H9 (cell line): Measurements from ENCODE around the gene TMC1. TPM values are rescaled to one million over a fixed set of nuclear protein-coding genes. Genes with fewer than 3 reads are reported as not detected.

Source experiments
- DNase-seq: peaks from one replicate; pipeline ENCODE4 v3.0.0-alpha.2; 2017
- H2AFZ ChIP-seq: one replicate; pipeline ENCODE4 v1.6.1; 2013; ENCODE audit warnings: mild to moderate bottlenecking, low read length, control low read depth, moderate library complexity
- H2AK5ac ChIP-seq: 2 replicates; pipeline ENCODE4 v1.6.1; 2013; ENCODE audit warnings: low read length, control low read depth, mixed read lengths; ENCODE audit not compliant: insufficient read length
- H2BK120ac ChIP-seq: one replicate; pipeline ENCODE4 v1.6.1; 2013; ENCODE audit warnings: low read depth, mild to moderate bottlenecking, low read length, control low read depth, inconsistent platforms; ENCODE audit not compliant: poor library complexity, severe bottlenecking
- H2BK12ac ChIP-seq: 2 replicates; pipeline ENCODE4 v1.6.1; 2013; ENCODE audit warnings: low read length, control low read depth, mixed read lengths, low read depth; ENCODE audit not compliant: insufficient read length
- H2BK15ac ChIP-seq: 2 replicates; pipeline ENCODE4 v1.6.1; 2013; ENCODE audit warnings: low read depth, low read length, control low read depth
- H2BK20ac ChIP-seq: one replicate; pipeline ENCODE4 v1.6.1; 2013; ENCODE audit warnings: low read depth, mild to moderate bottlenecking, low read length, control low read depth, inconsistent platforms; ENCODE audit not compliant: poor library complexity, severe bottlenecking
- H2BK5ac ChIP-seq: 2 replicates; pipeline ENCODE4 v1.6.1; 2013; ENCODE audit warnings: low read length, control low read depth, mixed read lengths; ENCODE audit not compliant: insufficient read length
- H3K14ac ChIP-seq: 2 replicates; pipeline ENCODE4 v1.6.1; 2013; ENCODE audit warnings: low read length, control low read depth; ENCODE audit not compliant: insufficient read depth
- H3K18ac ChIP-seq: 2 replicates; pipeline ENCODE4 v1.6.1; 2013; ENCODE audit warnings: low read depth, mild to moderate bottlenecking, mixed read lengths, low read length, control low read depth; ENCODE audit not compliant: insufficient read length
- H3K23ac ChIP-seq: 2 replicates; pipeline ENCODE4 v1.6.1; 2013; ENCODE audit warnings: low read length, control low read depth, mixed read lengths, low read depth; ENCODE audit not compliant: insufficient read length
- H3K23me2 ChIP-seq: 2 replicates; pipeline ENCODE4 v1.6.1; 2013; ENCODE audit warnings: low read depth, mild to moderate bottlenecking, mixed read lengths, low read length, control low read depth; ENCODE audit not compliant: insufficient read length, poor library complexity, severe bottlenecking
- H3K27ac ChIP-seq: 2 replicates; pipeline ENCODE4 v1.5.1; 2013; ENCODE audit warnings: low read length, control low read depth, mixed read lengths, low read depth; ENCODE audit not compliant: insufficient read length
- H3K27me3 ChIP-seq: 2 replicates; pipeline ENCODE4 v1.6.1; 2013; ENCODE audit warnings: low read length, control low read depth, inconsistent platforms; ENCODE audit not compliant: insufficient read depth
- H3K4ac ChIP-seq: 2 replicates; pipeline ENCODE4 v1.6.1; 2013; ENCODE audit warnings: low read depth, mild to moderate bottlenecking, control low read depth, inconsistent platforms, low read length, moderate library complexity
- H3K4me1 ChIP-seq: 2 replicates; pipeline ENCODE4 v1.6.1; 2013; ENCODE audit warnings: low read length, control low read depth, inconsistent platforms; ENCODE audit not compliant: insufficient read depth
- H3K4me2 ChIP-seq: 2 replicates; pipeline ENCODE4 v1.6.1; 2013; ENCODE audit warnings: low read length, control low read depth, mixed read lengths; ENCODE audit not compliant: insufficient read length, insufficient read depth
- H3K56ac ChIP-seq: 2 replicates; pipeline ENCODE4 v1.6.1; 2013; ENCODE audit warnings: low read depth, mild to moderate bottlenecking, mixed read lengths, low read length, control low read depth; ENCODE audit not compliant: insufficient read length
- H3K79me1 ChIP-seq: 2 replicates; pipeline ENCODE4 v1.6.1; 2013; ENCODE audit warnings: low read depth, mild to moderate bottlenecking, moderate library complexity, low read length, control low read depth, inconsistent platforms; ENCODE audit not compliant: insufficient read depth, poor library complexity, severe bottlenecking
- H3K79me2 ChIP-seq: 2 replicates; pipeline ENCODE4 v1.6.1; 2013; ENCODE audit warnings: low read length, control low read depth, inconsistent platforms; ENCODE audit not compliant: insufficient read depth
- H3K9ac ChIP-seq: 2 replicates; pipeline ENCODE4 v1.6.1; 2013; ENCODE audit warnings: low read length, control low read depth, mixed read lengths; ENCODE audit not compliant: insufficient read length; ENCODE audit errors: extremely low read depth
- H3K9me3 ChIP-seq: one replicate; pipeline ENCODE4 v1.6.1; 2013; ENCODE audit warnings: low read depth, low read length, inconsistent platforms; ENCODE audit not compliant: control insufficient read depth
- H3T11ph ChIP-seq: one replicate; pipeline ENCODE4 v1.6.1; 2013; ENCODE audit warnings: mild to moderate bottlenecking, low read length, control low read depth, inconsistent platforms
- H4K20me1 ChIP-seq: one replicate; pipeline ENCODE4 v1.6.1; 2013; ENCODE audit not compliant: control insufficient read depth, insufficient read length, insufficient read depth
- H4K5ac ChIP-seq: 2 replicates; pipeline ENCODE4 v1.6.1; 2013; ENCODE audit warnings: low read depth, mild to moderate bottlenecking, mixed read lengths, low read length, control low read depth; ENCODE audit not compliant: insufficient read length
- H4K8ac ChIP-seq: replicated peaks from 2 replicates; pipeline ENCODE4 v1.6.1; 2013; ENCODE audit warnings: low read length, control low read depth, mixed read lengths, low read depth; ENCODE audit not compliant: insufficient read length
- H4K91ac ChIP-seq: 2 replicates; pipeline ENCODE4 v1.6.1; 2013; ENCODE audit warnings: low read depth, mild to moderate bottlenecking, moderate library complexity, mixed read lengths, low read length, control low read depth; ENCODE audit not compliant: insufficient read length
- H3K27ac Mint-ChIP-seq, 3 experiments: 2 replicates in 2 of 3; 3 replicates in 1 of 3; pipeline ENCODE4 v1.8.0; 2020 to 2021; ENCODE audit warnings: mixed read lengths in 3 of 3, mild to moderate bottlenecking in 1 of 3, moderate library complexity in 1 of 3
- H3K27me3 Mint-ChIP-seq: 2 replicates; pipeline ENCODE4 v1.8.0; 2021; ENCODE audit warnings: low read depth, mild to moderate bottlenecking, moderate library complexity, mixed read lengths
- H3K36me3 Mint-ChIP-seq, 3 experiments: 2 replicates in 2 of 3; 3 replicates in 1 of 3; pipeline ENCODE4 v1.8.0; 2020 to 2021; ENCODE audit warnings: low read depth in 3 of 3, mixed read lengths in 3 of 3; ENCODE audit not compliant: insufficient read depth in 1 of 3
- H3K4me1 Mint-ChIP-seq, 2 experiments: 2 replicates each; pipeline ENCODE4 v1.8.0; 2020; ENCODE audit warnings: mixed read lengths in 2 of 2
- H3K4me3 Mint-ChIP-seq, 2 experiments: 2 replicates in 1 of 2; 3 replicates in 1 of 2; pipeline ENCODE4 v1.8.0; 2020 to 2021; ENCODE audit warnings: mild to moderate bottlenecking in 2 of 2, mixed read lengths in 2 of 2, moderate library complexity in 1 of 2
- H3K9me3 Mint-ChIP-seq, 2 experiments: 2 replicates in 1 of 2; 3 replicates in 1 of 2; pipeline ENCODE4 v1.8.0; 2020; ENCODE audit warnings: mild to moderate bottlenecking in 2 of 2, mixed read lengths in 2 of 2, moderate library complexity in 1 of 2
- WGBS: extraction: QIAGEN DNeasy Blood & Tissue Kit; methylation state at CpG from one replicate; pipeline ENCODE4 v1.1.7; 2013; ENCODE audit warnings: missing lambda C conversion rate, low lambda C conversion rate, mixed read lengths; ENCODE audit not compliant: insufficient read length; ENCODE audit errors: extremely low coverage; 5-methylcytosine and 5-hydroxymethylcytosine counted together
- total RNA-seq: library from RNA; stranded (reverse); gene quantifications from 2 replicates; pipeline ENCODE4 v1.2.1, GENCODE V29; 2021
- TF ChIP-seq, protein P1 (sequence below): fragments of 200-600 bp; sonication (generic); conservative IDR thresholded peaks from 3 replicates; pipeline ENCODE4 v1.8.0; 2021; ENCODE audit warnings: antibody characterized with exemption, mild to moderate bottlenecking

TMC1 gene
- total RNA-seq, 1 experiment from 2014 or later, result 2.4 TPM

DNA sequence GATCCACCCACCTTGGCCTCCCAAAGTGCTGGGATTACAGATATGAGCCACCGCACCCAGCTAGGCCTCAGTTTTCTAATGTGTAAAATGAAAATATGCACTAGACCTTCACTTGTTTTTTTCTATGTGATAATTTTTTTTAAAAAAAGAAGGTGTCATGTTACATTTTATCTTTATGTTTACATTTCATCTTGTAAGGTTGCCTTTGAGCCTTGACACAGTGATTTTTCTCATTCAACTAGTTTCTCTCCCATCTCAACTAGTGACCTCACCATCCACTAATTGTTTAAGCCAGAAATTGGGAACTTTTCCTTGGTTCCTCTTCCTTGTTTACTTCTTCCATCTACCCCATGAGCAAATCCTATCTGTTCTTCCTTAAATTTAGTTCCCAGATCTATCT is 21.5 kb downstream of the TMC1 start:
- no peak overlapping the region for H2AK5ac ChIP-seq
- H3K14ac ChIP-seq, result no peak overlapping the region
- H2BK20ac ChIP-seq, result no peak overlapping the region
- Mint-ChIP-seq H3K27me3 (no peaks in the 10 kb centered on the region), H3K27ac (no peak overlapping the region), H3K9me3 (peaks cover under 1 to 8% of the 10 kb centered on the region in 2 experiments; a peak in 4 of 5 replicates), H3K4me3 (no peak overlapping the region), H3K4me1 (peaks cover 12 to 17% of the 10 kb centered on the region in 2 experiments), H3K36me3 (peaks cover 0 to 4% (median 4%) of the 10 kb centered on the region in 3 experiments; a peak in 3 of 7 replicates)
- no peak overlapping the region for H4K5ac ChIP-seq
- H3K4ac ChIP-seq, result no peak overlapping the region
- H3K4me2 ChIP-seq, result no peak overlapping the region
- no peak overlapping the region for H3K23ac ChIP-seq
- TF ChIP-seq, protein P1, sequence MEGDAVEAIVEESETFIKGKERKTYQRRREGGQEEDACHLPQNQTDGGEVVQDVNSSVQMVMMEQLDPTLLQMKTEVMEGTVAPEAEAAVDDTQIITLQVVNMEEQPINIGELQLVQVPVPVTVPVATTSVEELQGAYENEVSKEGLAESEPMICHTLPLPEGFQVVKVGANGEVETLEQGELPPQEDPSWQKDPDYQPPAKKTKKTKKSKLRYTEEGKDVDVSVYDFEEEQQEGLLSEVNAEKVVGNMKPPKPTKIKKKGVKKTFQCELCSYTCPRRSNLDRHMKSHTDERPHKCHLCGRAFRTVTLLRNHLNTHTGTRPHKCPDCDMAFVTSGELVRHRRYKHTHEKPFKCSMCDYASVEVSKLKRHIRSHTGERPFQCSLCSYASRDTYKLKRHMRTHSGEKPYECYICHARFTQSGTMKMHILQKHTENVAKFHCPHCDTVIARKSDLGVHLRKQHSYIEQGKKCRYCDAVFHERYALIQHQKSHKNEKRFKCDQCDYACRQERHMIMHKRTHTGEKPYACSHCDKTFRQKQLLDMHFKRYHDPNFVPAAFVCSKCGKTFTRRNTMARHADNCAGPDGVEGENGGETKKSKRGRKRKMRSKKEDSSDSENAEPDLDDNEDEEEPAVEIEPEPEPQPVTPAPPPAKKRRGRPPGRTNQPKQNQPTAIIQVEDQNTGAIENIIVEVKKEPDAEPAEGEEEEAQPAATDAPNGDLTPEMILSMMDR, result no peak
- H3K23me2 ChIP-seq, result no peaks in the 10 kb centered on the region
- H3T11ph ChIP-seq, result no peak overlapping the region
- no peaks in the 10 kb centered on the region for H3K79me2 ChIP-seq
- H3K4me1 ChIP-seq, result peaks cover 2% of the 10 kb centered on the region; the same call in 1 of the 2 replicates
- H3K27ac ChIP-seq, result no peak overlapping the region
- no peak overlapping the region for H2AFZ ChIP-seq
- H2BK5ac ChIP-seq, result no peak overlapping the region
- H4K91ac ChIP-seq, result no peak overlapping the region
- H4K8ac ChIP-seq, result no peak overlapping the region
- H3K9ac ChIP-seq, result no peak overlapping the region
- H3K56ac ChIP-seq, result no peak overlapping the region
- no peak overlapping the region for H2BK15ac ChIP-seq
- H3K27me3 ChIP-seq, result no peaks in the 10 kb centered on the region
- no peak overlapping the region for H2BK120ac ChIP-seq
- no peak for DNase-seq
- no peaks in the 10 kb centered on the region for H3K79me1 ChIP-seq
- no peak overlapping the region for H2BK12ac ChIP-seq
- no CpG with 5 or more reads among the region's 1 CpG for whole genome bisulfite sequencing
- no peaks in the 10 kb centered on the region for H3K9me3 ChIP-seq
- no peak overlapping the region for H3K18ac ChIP-seq
- no peaks in the 10 kb centered on the region for H4K20me1 ChIP-seq
